Neural progenitor cell (in vitro differentiated cells): Measurements from ENCODE around the gene ARHGAP24.

Source experiments
- EZH2 ChIP-seq: fragments of 200-600 bp; sonication (generic); IDR thresholded peaks from 2 replicates; pipeline ENCODE4 v1.6.1; 2017; ENCODE audit warnings: antibody characterized with exemption, mild to moderate bottlenecking, moderate library complexity
- EZH2phosphoT487 ChIP-seq: fragments of 200-600 bp; sonication (generic); IDR thresholded peaks from 2 replicates; pipeline ENCODE4 v1.6.1; 2017; ENCODE audit warnings: antibody characterized with exemption
- TF ChIP-seq, protein P1 (sequence below): fragments of 200-600 bp; sonication (generic); IDR thresholded peaks from 2 replicates; pipeline ENCODE4 v1.5.1; 2017; ENCODE audit warnings: antibody characterized with exemption, mild to moderate bottlenecking

GRCh38 chr4:85555206-85555605 is 80.3 kb downstream of the ARHGAP24 start:
- no peak for TF ChIP-seq EZH2
- TF ChIP-seq, protein P1, sequence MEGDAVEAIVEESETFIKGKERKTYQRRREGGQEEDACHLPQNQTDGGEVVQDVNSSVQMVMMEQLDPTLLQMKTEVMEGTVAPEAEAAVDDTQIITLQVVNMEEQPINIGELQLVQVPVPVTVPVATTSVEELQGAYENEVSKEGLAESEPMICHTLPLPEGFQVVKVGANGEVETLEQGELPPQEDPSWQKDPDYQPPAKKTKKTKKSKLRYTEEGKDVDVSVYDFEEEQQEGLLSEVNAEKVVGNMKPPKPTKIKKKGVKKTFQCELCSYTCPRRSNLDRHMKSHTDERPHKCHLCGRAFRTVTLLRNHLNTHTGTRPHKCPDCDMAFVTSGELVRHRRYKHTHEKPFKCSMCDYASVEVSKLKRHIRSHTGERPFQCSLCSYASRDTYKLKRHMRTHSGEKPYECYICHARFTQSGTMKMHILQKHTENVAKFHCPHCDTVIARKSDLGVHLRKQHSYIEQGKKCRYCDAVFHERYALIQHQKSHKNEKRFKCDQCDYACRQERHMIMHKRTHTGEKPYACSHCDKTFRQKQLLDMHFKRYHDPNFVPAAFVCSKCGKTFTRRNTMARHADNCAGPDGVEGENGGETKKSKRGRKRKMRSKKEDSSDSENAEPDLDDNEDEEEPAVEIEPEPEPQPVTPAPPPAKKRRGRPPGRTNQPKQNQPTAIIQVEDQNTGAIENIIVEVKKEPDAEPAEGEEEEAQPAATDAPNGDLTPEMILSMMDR = no peak
- TF ChIP-seq EZH2phosphoT487 = no peak
